GM18868 (cell line): ENCODE data around the gene CD86.
"Not testable (repeated sequence)": the region's sequence is repeated elsewhere in the genome, so short reads cannot be mapped to it uniquely, and the experiment has no call there.

Experiments used
- ATAC-seq: cut with Tn5 transposase; IDR thresholded peaks from one replicate; pipeline ENCODE4 v1.9.1; 2021; ENCODE audit warnings: mild to moderate bottlenecking, moderate library complexity; ENCODE audit not compliant: unreplicated experiment

Gene CD86

GRCh38 chr3:122146466-122146865 lies 91.3 kb downstream of the CD86 start:
- ATAC-seq, result peak; percentile 95

GRCh38 chr3:122148941-122149627 lies 93.9 kb downstream of the CD86 start:
- ATAC-seq, result no peak

GRCh38 chr3:122151480-122151879 lies 96.3 kb downstream of the CD86 start:
- ATAC-seq, result no peak

- ATAC-seq, result not testable (repeated sequence)
These were observed 109.8 kb downstream of the CD86 start for GRCh38 chr3:122164983-122165382.

- ATAC-seq, result no peak
These were observed 112.5 kb downstream of the CD86 start for GRCh38 chr3:122167630-122168029.

- no peak for ATAC-seq
These were observed 112.9 kb downstream of the CD86 start for GRCh38 chr3:122168044-122168443.

- ATAC-seq, result no peak
These were observed 114.7 kb downstream of the CD86 start for GRCh38 chr3:122169911-122170310.
